Mesothelial cell of epicardium (in vitro differentiated cells): ENCODE measurements around the gene ERBB3. TPM values are rescaled to one million over a fixed set of nuclear protein-coding genes. Genes with fewer than 3 reads are reported as not detected.
A peak's percentile ranks its signal among the peaks of the same experiment; 100 is the strongest.

Experiments used
- DNase-seq, 2 experiments: peaks; one replicate each; pipeline ENCODE4 v3.0.0; 2021; ENCODE audit warnings: low spot score in 2 of 2; ENCODE audit not compliant: unreplicated experiment in 2 of 2
- H3K27ac Mint-ChIP-seq: 2 replicates; pipeline ENCODE4 v1.8.0; 2021; ENCODE audit warnings: mixed read lengths
- H3K27me3 Mint-ChIP-seq: 2 replicates; pipeline ENCODE4 v1.8.0; 2021; ENCODE audit warnings: low read depth, mixed read lengths
- H3K36me3 Mint-ChIP-seq: 2 replicates; pipeline ENCODE4 v1.8.0; 2021; ENCODE audit warnings: mixed read lengths
- H3K4me1 Mint-ChIP-seq: 2 replicates; pipeline ENCODE4 v1.8.0; 2021; ENCODE audit warnings: mixed read lengths
- H3K4me3 Mint-ChIP-seq: 2 replicates; pipeline ENCODE4 v1.8.0; 2021; ENCODE audit warnings: mild to moderate bottlenecking, moderate library complexity, mixed read lengths
- H3K9me3 Mint-ChIP-seq: 2 replicates; pipeline ENCODE4 v1.8.0; 2021; ENCODE audit warnings: mixed read lengths
- CTCF ChIP-seq: fragments of 200-600 bp; sonication (generic); IDR thresholded peaks from one replicate; pipeline ENCODE4 v1.5.0; 2021; ENCODE audit warnings: antibody characterized with exemption; ENCODE audit not compliant: unreplicated experiment
- total RNA-seq: library from RNA; stranded (reverse); gene quantifications from 3 replicates; pipeline ENCODE4 v1.2.1, GENCODE V29; 2021

Gene ERBB3
- 58.2 to 59.1 TPM (median 59.0 TPM) in 3 replicates for total RNA-seq

GRCh38 chr12:56079723-56080555 lies at the start of gene ERBB3:
Gene ERBB3, plus strand, starts transcription at chr12:56080165. Its CDS starts 136 bp downstream, at chr12:56080301.
- peaks cover 4% of the 10 kb centered on the region for H3K36me3 Mint-ChIP-seq
- no peak for TF ChIP-seq CTCF
- H3K27me3 Mint-ChIP-seq = peaks cover 42% of the 10 kb centered on the region
- DNase-seq = peak; percentile 48 to 79
- no peaks in the 10 kb centered on the region for H3K9me3 Mint-ChIP-seq
- peaks cover 16% of the 10 kb centered on the region for H3K4me1 Mint-ChIP-seq
- H3K4me3 Mint-ChIP-seq = peak within 1 kb of the TSS; percentile 82
- H3K27ac Mint-ChIP-seq = peak within 1 kb of the TSS; percentile 97

GRCh38 chr12:56031987-56032386 lies 48.0 kb upstream of the ERBB3 start:
- peaks cover 40% of the 10 kb centered on the region for H3K36me3 Mint-ChIP-seq

GRCh38 chr12:56034586-56035332 lies 45.2 kb upstream of the ERBB3 start:
- Mint-ChIP-seq H3K9me3 (no peaks in the 10 kb centered on the region), H3K4me3 (no peak overlapping the region), H3K27me3 (no peaks in the 10 kb centered on the region), H3K36me3 (peaks cover 43% of the 10 kb centered on the region), H3K4me1 (peaks cover 2% of the 10 kb centered on the region), H3K27ac (no peak overlapping the region)
- no peak for TF ChIP-seq CTCF
- DNase-seq = no peak

More at GRCh38 chr12:56031987-56032386, 48.0 kb upstream of the ERBB3 start:
- no peak for DNase-seq
- TF ChIP-seq CTCF = no peak
- no peak overlapping the region for H3K4me3 Mint-ChIP-seq
- no peaks in the 10 kb centered on the region for H3K27me3 Mint-ChIP-seq
- H3K27ac Mint-ChIP-seq = peak overlapping the region; percentile 29
- no peaks in the 10 kb centered on the region for H3K9me3 Mint-ChIP-seq
- H3K4me1 Mint-ChIP-seq = peaks cover 16% of the 10 kb centered on the region

GRCh38 chr12:56037161-56037560 lies 42.8 kb upstream of the ERBB3 start:
- DNase-seq = no peak
- Mint-ChIP-seq H3K4me1 (peaks cover 9% of the 10 kb centered on the region), H3K9me3 (no peaks in the 10 kb centered on the region), H3K4me3 (no peak overlapping the region), H3K27me3 (no peaks in the 10 kb centered on the region), H3K36me3 (peaks cover 32% of the 10 kb centered on the region), H3K27ac (no peak overlapping the region)
- TF ChIP-seq CTCF = no peak

- no peak for DNase-seq
- Mint-ChIP-seq H3K9me3 (no peaks in the 10 kb centered on the region), H3K27ac (no peak overlapping the region), H3K27me3 (no peaks in the 10 kb centered on the region), H3K36me3 (peaks cover 24% of the 10 kb centered on the region), H3K4me1 (peaks cover 16% of the 10 kb centered on the region), H3K4me3 (no peak overlapping the region)
- TF ChIP-seq CTCF = no peak
Observed at GRCh38 chr12:56038022-56038655, 41.8 kb upstream of the ERBB3 start.
